22Rv1 (cell line): ENCODE results near the gene MIX23.

Experiments
- H3K27ac ChIP-seq: fragments of 450-650 bp; 2 replicates; pipeline ENCODE4 v1.5.1; 2017
- ZFX ChIP-seq: fragments of 450-650 bp; IDR thresholded peaks from 2 replicates; pipeline ENCODE4 v1.6.1; 2017; ENCODE audit warnings: antibody characterized with exemption, borderline replicate concordance
- TF ChIP-seq, protein P1 (sequence below): fragments of 450-650 bp; IDR thresholded peaks from 2 replicates; pipeline ENCODE4 v1.5.1; 2017; ENCODE audit warnings: mild to moderate bottlenecking

The MIX23 gene

DNA sequence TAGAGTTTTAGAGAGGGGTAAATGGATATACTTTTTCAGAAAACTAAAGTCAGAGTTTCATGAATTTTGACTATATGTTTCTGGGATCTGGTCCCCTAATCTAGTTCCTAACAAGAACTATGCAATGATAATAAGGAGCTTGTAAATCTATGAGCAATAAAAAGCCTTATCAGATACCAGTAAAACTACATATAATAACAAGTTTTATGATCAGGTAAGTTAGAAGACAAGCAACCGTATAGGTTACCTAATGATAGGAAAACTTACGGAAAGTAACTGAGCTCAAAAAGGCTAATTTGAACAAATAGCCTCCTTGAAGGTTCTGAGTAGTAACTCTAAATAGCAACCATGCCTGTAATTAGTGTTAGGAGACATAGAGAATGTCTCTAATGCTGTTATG is 21.0 kb downstream of the MIX23 start:
- peak overlapping the region; percentile 24; the same call in 1 of the 2 replicates for H3K27ac ChIP-seq
- TF ChIP-seq, protein P1, sequence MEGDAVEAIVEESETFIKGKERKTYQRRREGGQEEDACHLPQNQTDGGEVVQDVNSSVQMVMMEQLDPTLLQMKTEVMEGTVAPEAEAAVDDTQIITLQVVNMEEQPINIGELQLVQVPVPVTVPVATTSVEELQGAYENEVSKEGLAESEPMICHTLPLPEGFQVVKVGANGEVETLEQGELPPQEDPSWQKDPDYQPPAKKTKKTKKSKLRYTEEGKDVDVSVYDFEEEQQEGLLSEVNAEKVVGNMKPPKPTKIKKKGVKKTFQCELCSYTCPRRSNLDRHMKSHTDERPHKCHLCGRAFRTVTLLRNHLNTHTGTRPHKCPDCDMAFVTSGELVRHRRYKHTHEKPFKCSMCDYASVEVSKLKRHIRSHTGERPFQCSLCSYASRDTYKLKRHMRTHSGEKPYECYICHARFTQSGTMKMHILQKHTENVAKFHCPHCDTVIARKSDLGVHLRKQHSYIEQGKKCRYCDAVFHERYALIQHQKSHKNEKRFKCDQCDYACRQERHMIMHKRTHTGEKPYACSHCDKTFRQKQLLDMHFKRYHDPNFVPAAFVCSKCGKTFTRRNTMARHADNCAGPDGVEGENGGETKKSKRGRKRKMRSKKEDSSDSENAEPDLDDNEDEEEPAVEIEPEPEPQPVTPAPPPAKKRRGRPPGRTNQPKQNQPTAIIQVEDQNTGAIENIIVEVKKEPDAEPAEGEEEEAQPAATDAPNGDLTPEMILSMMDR = no peak
- TF ChIP-seq ZFX = no peak

DNA sequence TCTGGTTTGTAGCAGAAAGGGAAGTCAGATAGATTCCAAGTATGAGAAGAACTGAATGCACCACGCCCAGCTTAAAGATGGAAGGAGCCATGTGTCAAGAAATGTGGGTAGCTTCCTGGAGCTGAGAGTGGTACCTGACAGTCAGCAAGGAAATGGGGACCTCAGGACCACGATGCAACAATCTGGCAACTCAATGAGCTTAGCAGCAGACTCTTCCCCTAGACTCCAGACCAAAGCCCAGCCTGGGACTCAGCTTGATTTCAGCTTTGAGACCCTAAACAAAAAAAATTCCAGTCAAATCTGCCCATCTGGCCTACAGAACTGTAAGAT is 24.4 kb downstream of the MIX23 start:
- no peak for TF ChIP-seq ZFX
- TF ChIP-seq, protein P1 = no peak
- H3K27ac ChIP-seq = 0 out of 2 replicates have a peak overlapping the region, but pooled peaks have one; percentile 10

DNA sequence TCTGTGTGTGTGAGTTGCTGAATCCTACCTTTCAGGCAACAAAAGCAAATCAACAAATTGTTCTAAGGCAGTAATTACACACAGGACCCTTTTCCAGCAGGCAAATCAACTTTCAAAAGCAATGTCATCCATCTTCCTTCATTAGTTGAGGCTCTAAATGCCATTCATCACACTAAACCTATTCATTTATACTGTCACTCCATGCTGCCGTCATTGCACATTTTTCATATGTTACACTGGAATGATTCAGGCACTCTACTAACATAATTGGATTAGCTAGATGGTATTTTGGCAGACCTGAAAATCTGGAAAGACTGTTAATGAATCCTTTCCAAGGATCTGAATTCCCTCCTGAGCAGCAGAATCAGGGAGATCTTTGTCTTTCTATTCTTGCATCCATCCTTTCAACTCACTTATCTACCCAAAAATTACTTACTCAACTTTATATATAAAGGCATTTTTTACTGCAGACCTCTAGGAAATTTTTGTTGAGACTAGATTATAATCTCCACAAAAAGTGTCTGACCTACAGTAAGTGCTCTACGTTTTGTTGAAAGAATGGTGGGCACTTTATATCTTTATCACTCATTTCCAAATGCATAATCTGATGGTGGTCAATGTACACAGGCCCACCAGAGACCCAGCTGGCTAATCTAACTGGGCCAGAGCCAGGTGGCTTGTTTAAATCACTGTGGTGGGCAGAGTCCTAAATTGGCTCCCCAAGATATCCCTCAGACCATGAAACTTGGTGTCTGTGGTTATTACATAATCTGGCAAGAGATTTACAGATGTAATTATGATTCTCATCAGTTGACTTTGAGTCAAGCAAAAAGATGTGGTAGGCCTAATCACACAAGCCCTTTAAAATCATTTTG is 25.0 kb downstream of the MIX23 start:
- no peak for TF ChIP-seq ZFX
- TF ChIP-seq, protein P1 = no peak
- H3K27ac ChIP-seq = 0 out of 2 replicates have a peak overlapping the region, but pooled peaks have one; percentile 10

DNA sequence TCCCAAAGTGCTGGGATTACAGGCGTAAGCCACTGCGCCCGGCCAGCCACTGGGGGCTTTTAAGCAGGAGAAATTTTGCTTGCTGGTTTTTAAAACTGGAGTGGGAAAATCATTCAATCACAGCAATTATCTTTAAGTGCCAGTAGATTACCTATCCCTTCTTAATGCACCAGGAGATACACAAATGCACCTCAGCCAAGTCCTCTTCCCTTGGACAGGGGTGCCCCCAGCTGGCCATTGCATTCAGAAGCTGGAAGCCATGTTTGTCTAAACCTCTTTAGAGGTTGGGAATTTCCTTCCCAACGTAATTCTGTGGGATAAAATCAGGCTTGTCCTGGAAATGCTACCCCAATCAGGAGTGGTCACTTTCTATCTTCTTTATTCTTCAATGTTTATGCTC is 26.6 kb downstream of the MIX23 start:
- TF ChIP-seq ZFX = no peak
- TF ChIP-seq, protein P1 = peak; percentile 75
- no peak overlapping the region for H3K27ac ChIP-seq

DNA sequence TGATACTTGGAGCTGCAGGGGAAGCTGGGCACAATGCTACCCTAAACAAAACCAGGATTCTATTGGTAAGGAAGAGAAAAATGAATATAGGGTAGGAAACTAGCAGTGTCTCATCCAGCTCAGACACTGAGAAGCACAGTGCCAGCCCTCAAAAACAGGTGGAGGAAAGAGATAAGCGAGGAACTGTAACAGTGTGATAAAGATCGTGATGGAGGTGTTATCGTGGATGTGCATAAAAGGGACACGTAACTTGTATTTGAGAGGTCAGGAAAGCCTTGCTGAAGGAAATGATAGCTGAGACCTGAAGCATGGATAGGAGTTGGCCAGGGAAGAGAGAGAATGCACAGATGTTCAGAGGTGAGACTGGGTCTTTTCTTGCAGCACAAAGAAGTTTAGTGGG is 27.4 kb downstream of the MIX23 start:
- H3K27ac ChIP-seq = no peak overlapping the region
- TF ChIP-seq, protein P1 = no peak
- no peak for TF ChIP-seq ZFX

DNA sequence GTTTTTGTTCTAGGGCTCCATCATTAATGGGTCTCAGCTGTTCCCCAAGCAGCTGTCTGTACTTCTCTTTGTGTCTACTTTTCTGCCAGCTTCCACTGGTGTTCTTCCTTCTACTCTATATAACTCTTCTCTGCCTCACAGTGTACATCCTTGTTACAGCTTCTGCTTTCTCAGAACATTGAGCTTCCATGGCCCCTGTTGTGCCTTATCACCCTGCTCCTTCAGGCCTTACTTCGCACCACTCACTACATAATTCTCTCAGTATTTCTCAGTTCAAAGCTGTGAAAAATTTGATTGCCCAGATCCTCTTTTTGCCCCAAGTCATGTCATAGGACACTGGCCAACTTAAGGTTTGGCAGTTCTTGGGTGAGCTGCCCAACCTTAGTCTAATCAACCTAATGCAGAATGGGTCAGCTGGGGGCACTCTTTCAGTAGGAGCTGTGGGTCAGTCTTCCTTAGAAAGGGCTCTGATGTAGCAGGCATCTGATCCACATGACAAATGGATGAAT is 29.1 kb downstream of the MIX23 start:
- H3K27ac ChIP-seq = no peak overlapping the region
- no peak for TF ChIP-seq ZFX
- TF ChIP-seq, protein P1 = no peak

DNA sequence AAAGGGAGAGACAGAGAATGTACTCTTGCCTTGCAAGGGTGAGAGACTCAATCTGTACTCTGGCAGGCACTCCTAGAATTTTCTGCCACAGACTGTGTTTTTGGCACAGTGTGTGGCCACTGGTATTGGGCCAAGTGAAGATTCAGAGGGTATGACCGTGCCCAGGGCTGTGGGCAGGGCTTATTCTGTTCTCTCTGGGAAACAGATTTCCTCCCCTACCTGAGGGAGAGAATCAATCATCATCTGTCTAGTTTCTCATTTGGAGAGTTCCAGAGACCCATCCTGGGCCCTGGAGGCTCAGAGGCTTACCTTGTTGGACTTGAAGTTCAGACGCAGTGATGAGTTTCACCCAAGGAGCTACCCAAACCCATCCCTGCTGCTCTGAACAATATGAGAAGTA is 29.8 kb downstream of the MIX23 start:
- H3K27ac ChIP-seq = no peak overlapping the region
- no peak for TF ChIP-seq ZFX
- TF ChIP-seq, protein P1 = no peak
